GM11168 (cell line): ENCODE measurements around the gene NOS1AP.

Experiments
- in situ Hi-C: fragments of 300-500 bp; cut with MboI; formaldehyde crosslinking; loops from one replicate; pipeline ENCODE4 v1.12.0; 2022; ENCODE audit warnings: low sequenced_read_pairs; ENCODE audit not compliant: unreplicated experiment

The NOS1AP gene

DNA sequence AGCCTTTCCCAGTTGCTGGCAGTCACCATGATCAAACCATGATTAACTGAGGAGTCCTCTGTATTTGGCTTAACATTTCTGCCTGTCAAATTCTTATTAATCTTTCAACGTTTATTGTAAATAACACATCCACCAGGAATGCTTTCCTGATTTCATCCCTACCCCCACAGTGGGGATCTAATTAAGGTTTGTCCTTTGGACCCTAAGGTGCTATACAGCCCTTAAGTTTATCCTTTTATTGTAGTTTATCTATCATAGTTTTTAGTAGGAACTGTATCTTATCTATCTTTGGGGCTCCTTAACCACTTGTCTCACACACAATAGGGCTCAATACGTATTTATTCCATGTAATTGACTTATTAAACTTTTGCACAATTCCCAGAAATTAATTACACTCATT is 246.2 kb downstream of the NOS1AP start:
- in situ Hi-C loops, result no loop called here

GRCh38 chr1:162316187-162316586 is 246.7 kb downstream of the NOS1AP start:
- in situ Hi-C loops, result no loop called here

- in situ Hi-C loops, result no loop called here
Observed at GRCh38 chr1:162317621-162318020, 248.1 kb downstream of the NOS1AP start.

DNA sequence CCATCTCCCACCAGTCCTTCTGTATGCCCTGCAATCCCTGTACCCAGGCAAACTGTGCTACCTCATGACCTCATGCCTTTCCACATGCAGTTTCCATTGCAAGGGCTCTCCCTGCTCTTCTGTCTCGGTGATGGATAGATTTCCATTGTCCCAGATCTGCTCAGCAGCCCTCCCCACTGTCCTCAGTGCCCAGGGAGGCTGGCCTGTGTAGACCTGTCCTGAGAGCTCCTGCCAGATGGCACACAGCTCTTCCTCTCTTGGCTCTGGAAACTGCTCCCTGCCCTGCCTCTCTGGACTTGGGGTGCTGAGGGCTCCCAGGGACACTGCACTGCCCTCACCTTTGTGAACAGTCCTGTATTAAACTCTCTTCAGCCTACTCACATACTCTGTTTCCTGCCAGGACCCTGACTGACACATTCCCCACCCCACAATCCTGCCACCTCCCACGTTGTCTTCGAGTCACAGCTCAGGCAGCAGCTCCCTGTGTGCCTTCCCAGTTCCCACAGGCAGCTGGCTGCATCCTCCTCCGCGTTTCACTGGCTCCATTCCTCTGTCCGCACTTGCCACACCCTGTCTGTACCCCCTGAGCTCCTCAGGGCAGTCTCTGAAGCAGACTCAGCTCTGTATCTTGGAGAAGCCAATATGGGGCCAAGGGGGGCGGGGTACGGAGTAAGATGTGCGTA is 250.1 kb downstream of the NOS1AP start:
- in situ Hi-C loops, result no loop called here

- in situ Hi-C loops, result no loop called here
Observed at GRCh38 chr1:162321809-162322422, 252.4 kb downstream of the NOS1AP start.

DNA sequence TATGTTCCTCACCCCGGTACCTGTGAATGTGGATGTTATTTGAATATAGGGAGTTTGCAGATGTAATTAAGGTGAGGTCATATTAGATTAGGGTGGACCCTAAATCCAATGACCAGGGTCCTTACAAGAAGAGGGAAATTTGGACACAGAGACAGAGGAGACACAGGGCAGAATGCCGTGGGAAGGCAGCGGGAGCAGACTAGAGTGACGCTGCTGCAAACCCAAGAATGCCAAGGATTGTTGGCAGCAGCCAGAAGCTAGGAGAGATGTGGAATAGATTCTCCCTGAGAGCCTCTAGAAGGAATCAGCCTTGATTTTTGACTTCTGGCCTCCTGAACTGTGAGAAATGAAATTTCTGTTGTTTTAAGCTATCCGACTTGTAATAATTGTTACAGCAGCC is 253.5 kb downstream of the NOS1AP start:
- in situ Hi-C loops, result no loop called here

- in situ Hi-C loops, result no loop called here
Observed at GRCh38 chr1:162324396-162324795, 254.9 kb downstream of the NOS1AP start.

- in situ Hi-C loops, result no loop called here
Observed at GRCh38 chr1:162326559-162326958, 257.1 kb downstream of the NOS1AP start.

- in situ Hi-C loops, result no loop called here
Observed at GRCh38 chr1:162327144-162327787, 257.8 kb downstream of the NOS1AP start.

DNA sequence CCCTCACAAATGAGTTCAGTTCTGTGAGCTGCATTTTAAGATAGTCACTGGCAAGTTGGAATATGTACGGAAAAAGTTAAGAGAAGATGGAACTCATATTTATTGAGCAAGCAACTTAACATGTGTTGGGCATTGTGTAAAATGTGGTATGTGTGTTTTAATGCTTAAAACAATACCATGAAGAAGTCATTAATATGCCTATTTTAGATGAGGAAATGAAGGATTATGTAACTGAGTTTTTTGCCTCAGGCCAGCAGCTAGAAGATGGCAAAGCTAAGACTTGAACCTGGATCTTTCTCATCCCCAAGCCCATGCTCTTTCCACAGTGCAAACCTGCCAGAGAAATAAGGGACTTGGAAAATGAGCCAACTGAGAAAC is 258.3 kb downstream of the NOS1AP start:
- in situ Hi-C loops, result no loop called here

GRCh38 chr1:162328512-162328911 is 259.0 kb downstream of the NOS1AP start:
- in situ Hi-C loops, result no loop called here

DNA sequence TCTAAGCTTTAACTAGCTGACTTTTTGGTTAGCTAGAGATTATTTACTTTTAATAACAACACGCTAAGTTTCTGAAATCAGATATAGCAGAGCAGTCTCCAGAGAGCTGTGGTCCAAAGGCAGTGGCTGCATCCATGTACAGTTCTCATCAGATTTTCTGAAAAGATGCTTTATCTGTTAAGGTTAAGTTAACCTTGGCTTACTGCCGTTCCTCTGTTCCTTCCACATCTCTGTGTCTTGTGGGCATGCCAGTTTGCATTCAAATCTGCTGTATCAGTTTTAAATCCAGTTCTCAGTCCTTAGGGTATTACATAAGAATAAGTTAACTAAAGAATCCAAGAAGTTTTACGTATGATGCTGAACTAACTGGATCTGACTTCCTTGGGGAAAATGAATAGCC is 260.3 kb downstream of the NOS1AP start:
- in situ Hi-C loops, result no loop called here

DNA sequence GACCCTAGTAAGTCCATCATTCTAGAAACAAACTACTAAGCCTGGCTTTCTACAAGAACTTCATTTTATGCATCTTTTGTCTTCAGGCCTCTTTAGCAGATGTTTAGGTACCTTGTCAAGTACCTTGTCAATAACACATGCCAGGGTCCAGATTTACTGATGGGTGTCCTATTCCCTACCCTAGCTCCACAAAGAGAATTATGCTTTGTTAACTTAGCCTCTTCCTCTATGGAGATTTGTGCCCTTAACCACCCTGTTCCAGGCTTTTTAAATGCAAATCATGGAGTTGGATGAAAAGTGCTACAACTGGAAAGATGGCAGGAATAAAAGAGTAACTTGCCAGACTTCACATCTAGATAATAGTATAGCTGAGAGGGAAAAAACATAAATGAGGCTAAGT is 264.5 kb downstream of the NOS1AP start:
- in situ Hi-C loops, result no loop called here

DNA sequence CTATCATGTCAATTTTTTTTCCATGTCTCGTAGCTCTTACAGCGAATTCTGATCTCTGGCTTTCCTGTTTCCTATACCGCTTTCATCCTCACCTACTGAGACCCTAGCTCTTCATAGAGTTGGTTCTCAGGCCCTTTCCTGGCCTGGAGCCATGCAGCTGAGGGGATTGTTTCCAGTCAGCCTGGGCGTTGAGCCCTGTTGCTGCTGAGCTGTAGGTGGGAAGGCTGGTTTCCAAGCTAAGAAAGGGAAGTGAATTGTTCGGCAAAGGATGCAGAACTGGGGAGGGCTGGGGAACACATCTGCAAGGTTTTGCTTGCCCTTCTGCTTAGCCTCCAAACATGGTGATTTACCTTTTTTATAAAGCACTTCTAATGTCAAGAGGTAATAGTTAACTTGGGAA is 265.6 kb downstream of the NOS1AP start:
- in situ Hi-C loops, result no loop called here

- in situ Hi-C loops, result no loop called here
Observed at GRCh38 chr1:162336621-162337285, 267.3 kb downstream of the NOS1AP start.

DNA sequence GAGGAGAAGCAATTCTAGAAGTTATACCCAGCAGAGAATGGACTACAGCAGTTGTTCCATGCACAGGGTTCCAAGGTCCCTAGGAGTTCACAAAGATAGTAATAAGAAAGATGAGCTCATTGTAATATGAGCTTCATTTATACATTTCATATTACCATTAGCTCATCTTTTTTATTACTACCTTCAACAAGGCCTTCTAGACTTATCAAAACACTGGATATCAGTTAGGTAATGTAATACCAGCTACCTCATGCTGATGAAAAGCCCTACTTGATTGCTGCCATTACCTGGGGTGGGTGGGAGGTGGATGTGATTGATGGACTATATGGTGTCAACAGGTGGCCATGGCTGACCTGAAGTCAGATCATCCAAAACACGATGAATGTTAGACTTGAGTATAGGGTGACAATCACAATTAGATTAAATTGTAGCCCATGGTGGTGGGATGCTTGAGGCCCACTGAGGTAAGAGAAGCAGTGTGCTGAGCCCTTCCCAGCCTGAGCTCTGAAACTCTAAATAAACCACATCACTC is 273.0 kb downstream of the NOS1AP start:
- in situ Hi-C loops, result no loop called here

- in situ Hi-C loops, result no loop called here
Observed at GRCh38 chr1:162343470-162343869, 274.0 kb downstream of the NOS1AP start.

- in situ Hi-C loops, result no loop called here
Observed at GRCh38 chr1:162347281-162347680, 277.8 kb downstream of the NOS1AP start.

DNA sequence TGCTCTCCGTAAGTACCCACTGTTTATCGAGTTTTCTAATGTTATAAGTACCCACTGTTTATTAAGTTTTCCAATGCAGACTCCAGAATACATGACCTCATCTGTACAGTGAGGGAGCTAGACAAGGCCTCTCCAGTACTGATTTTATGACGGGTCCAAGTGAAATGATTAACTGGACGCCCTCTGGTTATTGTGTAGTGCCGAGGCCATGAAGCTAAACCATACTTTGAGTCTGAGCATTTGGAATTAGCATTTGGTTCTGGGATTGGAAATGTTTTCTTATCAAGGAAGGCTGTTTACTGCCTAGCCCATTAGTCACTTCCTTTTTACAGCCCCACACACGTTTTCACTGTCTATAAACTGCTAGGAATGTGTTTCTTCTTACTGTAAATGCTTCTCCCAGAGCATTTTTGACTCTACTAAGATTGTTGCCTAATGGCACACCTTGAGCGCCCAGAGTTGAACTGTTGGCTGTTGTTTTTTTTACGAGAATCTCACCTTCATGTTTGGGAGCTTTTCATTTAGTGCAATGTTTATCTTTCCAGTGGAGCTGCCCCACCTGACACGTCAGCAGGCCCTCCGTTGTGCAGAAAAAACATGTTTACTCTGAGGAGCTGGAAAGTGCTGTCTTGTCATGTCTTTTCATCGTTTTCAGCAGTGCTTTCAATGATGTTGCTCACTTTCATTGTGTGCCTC is 280.3 kb downstream of the NOS1AP start:
- in situ Hi-C loops, result no loop called here

- in situ Hi-C loops, result no loop called here
Observed at GRCh38 chr1:162351246-162351842, 281.9 kb downstream of the NOS1AP start.
